ENCODE results near the gene NKD1.

NKD1 gene

DNA sequence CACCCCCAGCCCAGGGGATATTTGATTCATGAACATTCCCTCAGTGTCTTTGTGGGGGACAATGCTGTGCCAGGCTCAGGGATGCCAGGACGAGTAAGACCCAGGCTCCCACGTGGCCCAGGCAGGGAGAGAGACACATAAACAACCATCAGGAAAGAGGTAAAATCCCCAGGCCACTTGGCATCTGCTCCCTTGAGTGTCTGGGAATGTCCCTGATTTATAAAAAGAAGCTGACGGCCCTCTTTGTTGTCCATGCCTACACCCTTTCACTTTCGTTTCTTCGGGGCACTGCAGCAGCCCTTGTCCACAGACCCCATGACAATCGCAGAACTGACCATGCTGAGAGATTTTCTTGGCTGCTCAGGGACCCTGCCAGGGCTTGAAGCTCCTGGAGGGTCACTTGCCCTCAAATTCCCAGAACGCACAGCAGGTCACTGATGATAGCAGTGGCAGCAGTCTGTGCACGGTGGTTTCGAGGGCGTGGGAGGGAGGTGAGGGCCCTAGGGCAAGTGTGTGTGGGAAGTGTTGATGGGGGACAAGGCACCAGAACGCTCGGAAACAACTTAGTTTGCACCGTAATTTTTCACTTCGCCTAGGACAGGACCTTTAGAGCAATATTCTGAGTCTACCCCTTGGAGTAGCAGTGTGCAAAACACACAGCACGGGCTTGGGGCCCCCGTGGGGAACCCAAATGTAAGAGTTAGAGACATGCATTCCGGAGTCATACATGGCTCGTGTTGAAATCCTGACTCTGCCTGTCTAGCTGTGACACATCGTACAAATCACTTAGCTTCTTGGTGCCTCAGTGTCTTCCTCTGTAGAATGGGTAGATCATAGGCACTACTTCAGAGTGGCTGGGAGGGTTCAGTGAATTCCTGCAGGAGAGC lies 149.9 kb downstream of the NKD1 start:
- DNase-seq: no peak
